ENCODE measurements around the gene PALS1.

DNA sequence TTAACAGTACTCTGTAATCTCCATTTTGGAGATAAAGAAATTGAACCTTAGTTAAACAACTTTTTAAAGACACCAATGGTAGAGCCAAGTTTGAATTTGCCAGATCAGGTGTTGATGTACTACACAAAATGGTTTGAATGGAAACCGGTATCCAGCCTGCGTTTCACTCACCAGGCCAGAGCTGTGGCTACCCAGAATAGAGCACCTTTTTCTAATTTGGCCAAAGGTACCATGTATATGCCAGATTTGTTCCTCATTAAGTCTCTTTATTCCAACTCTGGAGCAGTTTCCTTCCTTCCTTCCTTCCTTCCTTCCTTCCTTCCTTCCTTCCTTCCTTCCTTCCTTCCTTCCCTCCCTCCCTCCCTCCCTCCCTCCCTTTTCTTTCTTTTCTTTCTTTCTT lies 39.3 kb downstream of the PALS1 start:
- TF ChIP-seq, protein P1, sequence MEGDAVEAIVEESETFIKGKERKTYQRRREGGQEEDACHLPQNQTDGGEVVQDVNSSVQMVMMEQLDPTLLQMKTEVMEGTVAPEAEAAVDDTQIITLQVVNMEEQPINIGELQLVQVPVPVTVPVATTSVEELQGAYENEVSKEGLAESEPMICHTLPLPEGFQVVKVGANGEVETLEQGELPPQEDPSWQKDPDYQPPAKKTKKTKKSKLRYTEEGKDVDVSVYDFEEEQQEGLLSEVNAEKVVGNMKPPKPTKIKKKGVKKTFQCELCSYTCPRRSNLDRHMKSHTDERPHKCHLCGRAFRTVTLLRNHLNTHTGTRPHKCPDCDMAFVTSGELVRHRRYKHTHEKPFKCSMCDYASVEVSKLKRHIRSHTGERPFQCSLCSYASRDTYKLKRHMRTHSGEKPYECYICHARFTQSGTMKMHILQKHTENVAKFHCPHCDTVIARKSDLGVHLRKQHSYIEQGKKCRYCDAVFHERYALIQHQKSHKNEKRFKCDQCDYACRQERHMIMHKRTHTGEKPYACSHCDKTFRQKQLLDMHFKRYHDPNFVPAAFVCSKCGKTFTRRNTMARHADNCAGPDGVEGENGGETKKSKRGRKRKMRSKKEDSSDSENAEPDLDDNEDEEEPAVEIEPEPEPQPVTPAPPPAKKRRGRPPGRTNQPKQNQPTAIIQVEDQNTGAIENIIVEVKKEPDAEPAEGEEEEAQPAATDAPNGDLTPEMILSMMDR (IDR thresholded peaks at IDR 0.05): no peak
- no peak for TF ChIP-seq POLR2AphosphoS5 (IDR thresholded peaks at IDR 0.05)

All from suprapubic skin (tissue), 3 donors.